GM21381 (cell line): ENCODE results near the gene PRELID3B.

ENCODE experiments used
- ATAC-seq: cut with Tn5 transposase; IDR thresholded peaks from one replicate; pipeline ENCODE4 v1.9.1; 2021; ENCODE audit warnings: mild to moderate bottlenecking, moderate library complexity; ENCODE audit not compliant: unreplicated experiment

PRELID3B gene

GRCh38 chr20:59042151-59042795 lies at the start of gene PRELID3B:
Gene PRELID3B, minus strand, starts transcription at chr20:59042786. Its CDS starts 56 bp downstream, at chr20:59042730.
- ATAC-seq = peak; percentile 33

GRCh38 chr20:59087829-59088433 lies 45.3 kb upstream of the PRELID3B start:
- ATAC-seq = no peak

- ATAC-seq = no peak
Measured at GRCh38 chr20:59086923-59087322, 44.3 kb upstream of the PRELID3B start.

GRCh38 chr20:59084041-59084850 lies 41.7 kb upstream of the PRELID3B start:
- ATAC-seq = no peak

- ATAC-seq = no peak
Measured at GRCh38 chr20:59082981-59083380, 40.4 kb upstream of the PRELID3B start.

GRCh38 chr20:59082077-59082740 lies 39.6 kb upstream of the PRELID3B start:
- no peak for ATAC-seq

- no peak for ATAC-seq
Measured at GRCh38 chr20:59081036-59081435, 38.5 kb upstream of the PRELID3B start.

- no peak for ATAC-seq
Measured at GRCh38 chr20:59078231-59078630, 35.6 kb upstream of the PRELID3B start.

GRCh38 chr20:59077705-59078104 lies 35.1 kb upstream of the PRELID3B start:
- no peak for ATAC-seq

- ATAC-seq = no peak
Measured at GRCh38 chr20:59075934-59076508, 33.4 kb upstream of the PRELID3B start.

- ATAC-seq = no peak
Measured at GRCh38 chr20:59074456-59074855, 31.9 kb upstream of the PRELID3B start.

GRCh38 chr20:59073582-59073981 lies 31.0 kb upstream of the PRELID3B start:
- ATAC-seq = no peak

GRCh38 chr20:59071216-59071615 lies 28.6 kb upstream of the PRELID3B start:
- no peak for ATAC-seq

- no peak for ATAC-seq
Measured at GRCh38 chr20:59069026-59069425, 26.4 kb upstream of the PRELID3B start.

GRCh38 chr20:59068534-59068933 lies 25.9 kb upstream of the PRELID3B start:
- no peak for ATAC-seq

GRCh38 chr20:59064214-59064722 lies 21.7 kb upstream of the PRELID3B start:
- ATAC-seq = no peak

- ATAC-seq = no peak
Measured at GRCh38 chr20:59063358-59064213, 21.0 kb upstream of the PRELID3B start.

GRCh38 chr20:59062081-59062480 lies 19.5 kb upstream of the PRELID3B start:
- no peak for ATAC-seq

GRCh38 chr20:59055302-59055701 lies 12.7 kb upstream of the PRELID3B start:
- no peak for ATAC-seq

GRCh38 chr20:59051666-59052185 lies 9.1 kb upstream of the PRELID3B start:
- ATAC-seq = no peak
